GM19099 (cell line): Measurements from ENCODE around the gene NIPSNAP3A.

ENCODE experiments used
- POLR2A ChIP-seq: IDR thresholded peaks from 3 replicates; pipeline ENCODE4 v1.6.1; 2011; ENCODE audit warnings: low read depth; ENCODE audit not compliant: insufficient read length; ENCODE audit errors: extremely low read depth

Gene NIPSNAP3A

DNA sequence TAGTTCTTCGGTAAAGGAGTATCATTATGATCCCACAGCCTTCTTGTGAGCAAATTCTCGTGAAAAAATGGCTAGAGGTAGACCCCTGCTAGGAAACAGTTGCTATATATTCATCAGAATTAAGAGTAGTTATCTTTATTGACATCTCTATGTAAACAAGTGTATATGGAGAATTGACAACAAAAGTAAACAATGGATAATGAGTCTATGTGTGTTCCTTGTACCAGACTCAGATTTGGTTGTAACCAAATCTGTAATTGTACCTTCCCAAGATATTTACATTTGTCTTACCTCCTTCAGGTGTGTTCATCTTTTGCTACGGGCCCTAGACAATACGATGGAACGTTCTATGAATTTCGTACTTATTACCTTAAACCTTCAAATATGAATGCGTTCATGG lies 18.5 kb downstream of the NIPSNAP3A start:
- TF ChIP-seq POLR2A, result no peak

DNA sequence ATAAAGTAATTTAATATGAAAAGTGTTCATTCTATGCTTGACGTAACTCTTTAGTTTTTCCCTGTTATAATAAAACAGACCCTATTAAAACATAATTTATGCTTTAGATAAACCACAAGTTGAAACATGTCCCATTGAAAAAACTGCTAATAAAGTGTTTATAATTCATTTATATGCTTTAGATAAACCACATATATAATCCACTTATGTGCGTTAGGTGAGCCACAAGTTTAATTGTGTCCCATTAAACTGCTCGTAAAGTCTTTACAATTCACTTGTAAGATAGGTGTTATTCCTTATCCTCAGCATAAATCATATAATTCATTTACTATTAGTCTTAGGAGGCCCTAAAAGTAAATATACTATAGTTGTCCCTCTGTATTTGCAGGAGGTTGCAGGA lies 20.0 kb downstream of the NIPSNAP3A start:
- no peak for TF ChIP-seq POLR2A

DNA sequence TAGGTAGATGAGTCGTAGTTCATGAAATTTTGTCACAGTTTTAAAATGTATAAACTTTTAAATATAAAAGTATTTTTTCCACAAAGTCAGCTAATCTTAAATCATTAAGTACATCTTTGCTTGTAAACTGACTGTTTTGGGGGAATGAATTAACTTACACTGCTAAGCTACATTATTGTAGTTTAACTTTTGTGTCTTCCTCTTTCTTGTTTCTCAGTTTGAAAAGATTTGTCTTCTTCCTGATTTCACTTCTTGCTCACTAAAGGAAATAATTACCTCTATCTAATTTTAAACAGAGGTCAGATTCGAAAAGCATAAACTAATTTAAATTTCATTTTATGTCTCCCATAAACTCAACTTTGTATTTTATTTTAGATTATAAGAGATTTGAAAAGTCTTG lies 22.2 kb downstream of the NIPSNAP3A start:
- no peak for TF ChIP-seq POLR2A

DNA sequence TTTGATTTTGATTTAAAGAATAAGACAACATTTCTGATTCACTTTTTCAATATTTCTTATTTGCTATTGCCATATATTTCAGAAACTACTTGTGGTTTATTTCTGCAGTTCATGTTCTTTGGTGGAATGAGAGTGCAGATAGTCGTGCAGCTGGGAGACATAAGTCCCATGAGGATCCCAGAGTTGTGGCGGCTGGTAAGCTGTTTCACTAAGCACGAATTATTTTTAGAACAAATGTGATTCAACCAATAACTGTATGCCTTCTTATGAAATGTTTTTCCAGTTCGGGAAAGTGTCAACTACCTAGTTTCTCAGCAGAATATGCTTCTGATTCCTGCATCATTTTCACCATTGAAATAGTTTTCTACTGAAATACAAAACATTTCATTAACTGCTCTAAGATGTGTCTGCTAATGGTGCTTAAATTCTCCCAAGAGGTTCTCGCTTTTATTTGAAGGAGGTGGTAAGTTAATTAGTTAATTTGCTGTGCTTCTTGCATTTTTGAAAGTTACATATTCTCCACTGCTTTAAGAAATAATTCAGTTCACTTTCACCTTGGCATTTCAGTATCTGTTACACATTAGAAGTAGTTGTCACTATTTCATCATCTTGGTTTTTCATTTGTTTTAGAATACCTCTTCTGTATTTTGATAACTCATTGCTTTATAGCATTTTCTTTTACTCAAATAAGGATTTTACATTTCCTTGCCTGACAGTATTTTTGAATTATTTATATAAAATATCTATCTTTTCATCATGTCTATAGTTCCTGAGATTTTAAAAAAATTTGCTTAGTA lies 25.4 kb downstream of the NIPSNAP3A start:
- no peak for TF ChIP-seq POLR2A

DNA sequence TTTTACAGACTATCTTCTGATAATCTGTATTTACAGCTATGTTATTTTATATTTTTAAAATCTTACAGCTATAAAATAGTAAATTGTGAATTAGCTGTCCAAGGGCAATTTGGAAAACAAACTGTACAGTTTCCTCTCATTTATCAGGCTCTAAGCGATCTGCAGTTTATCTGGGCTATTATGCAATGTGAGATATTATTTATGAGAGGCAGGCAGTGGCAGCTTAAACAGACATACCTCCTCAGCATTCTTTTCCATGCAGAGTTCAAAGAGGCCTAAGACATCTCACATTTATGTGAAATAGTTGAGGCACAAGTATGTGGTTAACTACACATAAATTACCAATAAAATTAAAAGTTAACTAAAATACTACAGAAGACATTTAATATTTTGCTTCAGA lies 26.6 kb downstream of the NIPSNAP3A start:
- TF ChIP-seq POLR2A, result no peak

DNA sequence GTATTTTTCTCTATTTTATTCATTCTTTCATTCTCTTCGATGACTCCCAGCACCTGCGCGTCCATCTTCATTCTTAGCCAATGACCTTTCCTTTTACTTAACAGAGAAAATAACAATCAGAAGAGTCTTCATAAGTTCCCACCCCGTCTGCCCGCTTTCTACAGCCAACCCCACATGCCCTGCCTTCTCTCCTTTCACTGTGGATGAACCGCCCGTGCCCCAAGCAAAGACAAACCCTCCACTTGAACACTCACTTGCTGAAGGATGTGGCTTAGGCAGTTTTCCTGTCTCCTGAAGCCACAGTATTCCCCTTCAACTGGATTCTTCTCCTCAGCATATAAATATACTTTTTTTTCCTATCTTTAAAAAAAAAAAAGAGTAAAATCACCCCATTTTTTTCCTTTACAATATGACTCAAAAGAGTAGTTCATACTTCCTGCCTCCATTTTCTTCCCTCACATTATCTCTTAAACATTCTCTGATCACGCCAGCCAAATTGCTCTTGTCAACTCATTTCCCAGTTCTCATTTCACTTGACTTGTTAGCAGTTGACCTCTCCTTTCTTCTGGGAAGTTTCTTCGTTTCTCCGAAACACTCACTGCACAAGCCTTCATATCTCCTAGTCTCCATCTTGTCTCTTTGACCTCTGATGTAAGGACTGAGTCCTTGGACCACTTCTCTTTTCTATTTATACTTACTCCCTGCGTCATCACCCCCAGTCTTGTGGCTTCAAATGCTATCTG lies 27.5 kb downstream of the NIPSNAP3A start:
- TF ChIP-seq POLR2A, result peak; percentile 46

DNA sequence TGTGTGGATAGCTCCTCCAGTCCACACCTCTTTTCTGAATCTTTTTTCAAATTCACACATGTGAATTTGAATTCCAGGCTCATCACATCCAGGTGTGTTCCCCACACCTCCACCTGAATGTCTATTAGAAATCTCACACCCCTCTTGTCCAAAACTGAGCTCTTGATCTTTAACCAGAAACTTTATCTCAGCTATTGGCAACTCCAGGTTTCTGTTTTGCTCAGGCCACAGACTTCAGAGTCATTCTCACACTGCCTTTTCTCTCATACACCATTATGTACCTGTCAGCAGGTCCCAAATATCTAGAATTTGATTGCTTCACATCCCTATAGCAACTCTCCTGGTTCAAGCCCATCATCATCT lies 28.1 kb downstream of the NIPSNAP3A start:
- TF ChIP-seq POLR2A, result no peak

DNA sequence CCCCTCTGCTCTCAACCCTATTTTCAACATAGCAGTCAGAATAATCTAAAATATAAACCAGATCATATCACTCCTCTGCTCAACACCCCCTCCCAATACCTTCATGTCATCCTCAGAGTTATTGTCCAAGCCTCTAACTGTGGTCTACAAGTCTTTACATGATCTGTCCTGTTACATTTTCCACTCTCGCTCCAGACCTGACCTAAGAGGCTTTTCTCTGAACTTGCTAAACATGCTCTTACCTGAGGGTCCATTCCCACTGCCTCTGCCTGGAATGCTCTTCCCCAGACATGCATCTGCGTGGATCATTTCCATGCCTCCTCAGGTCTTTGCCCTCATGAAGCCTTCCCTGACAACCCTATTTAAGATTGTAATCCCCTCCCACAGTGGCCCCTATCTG lies 28.5 kb downstream of the NIPSNAP3A start:
- no peak for TF ChIP-seq POLR2A

DNA sequence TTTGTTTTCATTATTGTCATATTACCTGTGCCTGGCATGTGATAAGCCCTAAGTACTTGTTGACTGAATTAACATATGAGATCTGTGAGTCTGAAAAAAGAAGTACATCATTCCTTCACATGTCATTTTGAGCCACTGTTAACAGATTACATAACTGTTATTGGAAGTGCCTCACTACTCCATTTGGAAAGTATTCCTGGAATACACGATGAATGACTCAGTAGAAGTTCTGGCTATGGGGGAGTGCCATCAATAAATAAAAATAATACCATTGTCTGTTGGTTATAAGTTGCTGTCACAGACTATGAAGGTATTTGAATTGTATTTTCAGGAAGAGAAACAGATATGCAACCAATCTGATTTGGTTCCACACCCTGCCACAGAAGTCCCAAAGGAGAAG lies 29.3 kb downstream of the NIPSNAP3A start:
- TF ChIP-seq POLR2A, result no peak

DNA sequence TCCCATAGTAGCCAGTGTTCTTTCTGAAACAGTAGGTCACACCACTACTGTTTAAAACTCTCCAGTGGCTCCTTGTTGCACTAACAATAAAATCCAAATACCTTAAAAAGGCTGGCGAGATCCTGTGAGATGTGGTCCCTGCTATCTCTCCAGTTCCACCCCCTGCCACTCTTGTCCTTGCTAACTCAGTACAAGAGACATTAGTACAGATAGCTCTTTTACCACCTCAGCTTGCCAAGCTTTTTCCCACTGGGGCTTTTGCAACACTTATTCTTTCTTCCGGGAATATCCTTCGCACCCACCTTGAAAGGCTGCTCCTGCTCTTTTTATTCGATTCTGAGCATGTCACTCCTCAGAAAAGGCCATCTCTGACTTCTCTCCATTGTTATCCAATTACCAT lies 31.3 kb downstream of the NIPSNAP3A start:
- no peak for TF ChIP-seq POLR2A

DNA sequence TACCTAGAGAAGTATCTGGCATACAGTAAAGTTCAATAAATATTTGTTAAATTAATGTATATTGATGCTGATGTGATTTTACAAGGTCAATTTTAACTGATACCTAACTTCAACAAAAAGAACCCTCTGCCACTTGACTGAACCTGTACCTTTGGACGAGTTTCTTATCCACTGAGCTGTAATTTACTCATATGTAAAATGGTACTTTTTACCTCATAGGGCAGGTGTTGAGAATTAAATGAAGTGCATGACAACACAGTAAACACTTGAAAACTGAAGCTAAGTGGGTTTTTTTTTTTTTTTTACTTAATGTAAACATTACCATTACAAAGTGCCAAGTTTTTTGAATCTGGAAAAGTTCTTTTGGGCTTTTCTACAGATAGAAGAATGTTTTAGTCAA lies 31.9 kb downstream of the NIPSNAP3A start:
- no peak for TF ChIP-seq POLR2A

DNA sequence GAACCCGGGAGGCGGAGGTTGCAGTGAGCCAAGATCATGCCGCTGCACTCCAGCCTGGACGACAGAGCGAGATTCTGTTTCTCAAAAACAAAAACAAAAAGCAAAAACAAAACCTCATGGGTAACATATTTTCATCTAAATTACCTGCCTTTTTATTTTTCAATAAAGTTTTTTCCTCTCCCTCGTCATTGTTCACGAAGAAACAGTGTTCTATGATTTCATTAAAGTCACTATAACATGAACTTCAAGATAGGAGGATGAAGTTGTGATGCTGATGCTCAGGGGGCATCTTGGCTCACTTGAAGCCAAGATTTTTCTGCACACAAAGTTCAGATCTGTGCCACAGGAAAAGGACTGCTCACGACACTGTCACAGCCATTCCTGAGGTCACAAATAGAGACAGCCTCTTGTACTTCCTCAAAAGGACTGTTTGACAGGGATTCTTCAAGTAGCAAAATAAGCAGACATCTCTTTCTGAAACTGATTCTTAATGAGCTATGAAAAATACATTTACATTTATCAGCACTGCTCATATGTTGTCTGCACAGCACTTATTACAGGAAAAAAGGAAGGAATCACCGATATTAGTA lies 32.6 kb downstream of the NIPSNAP3A start:
- TF ChIP-seq POLR2A, result no peak

DNA sequence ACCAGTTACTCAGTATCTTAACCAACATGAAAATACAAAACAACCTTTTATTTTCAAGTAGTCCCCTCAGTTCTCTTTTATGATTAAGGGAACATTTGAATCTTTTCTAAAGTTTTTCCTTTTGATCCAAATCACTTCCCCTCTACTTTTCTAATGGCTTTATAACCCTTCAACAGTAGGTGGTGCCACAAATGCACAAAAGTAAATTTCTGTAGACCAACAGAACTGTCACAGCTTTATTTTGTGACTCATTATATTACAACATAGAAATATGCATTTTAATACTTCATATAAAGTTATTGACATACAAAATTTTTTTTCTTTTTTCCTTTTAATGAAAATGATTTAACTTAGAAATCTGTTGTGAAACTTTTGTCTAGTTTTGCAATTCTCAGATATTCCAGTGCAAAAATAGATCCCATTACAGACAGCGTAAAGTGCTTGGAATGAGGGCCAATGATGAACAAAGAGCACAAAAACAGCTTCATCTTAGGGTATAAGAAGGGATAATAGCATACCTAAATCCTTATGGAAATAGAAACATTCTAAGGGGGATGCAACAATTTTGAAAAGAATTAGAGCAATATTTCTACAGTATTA lies 33.4 kb downstream of the NIPSNAP3A start:
- TF ChIP-seq POLR2A, result no peak

DNA sequence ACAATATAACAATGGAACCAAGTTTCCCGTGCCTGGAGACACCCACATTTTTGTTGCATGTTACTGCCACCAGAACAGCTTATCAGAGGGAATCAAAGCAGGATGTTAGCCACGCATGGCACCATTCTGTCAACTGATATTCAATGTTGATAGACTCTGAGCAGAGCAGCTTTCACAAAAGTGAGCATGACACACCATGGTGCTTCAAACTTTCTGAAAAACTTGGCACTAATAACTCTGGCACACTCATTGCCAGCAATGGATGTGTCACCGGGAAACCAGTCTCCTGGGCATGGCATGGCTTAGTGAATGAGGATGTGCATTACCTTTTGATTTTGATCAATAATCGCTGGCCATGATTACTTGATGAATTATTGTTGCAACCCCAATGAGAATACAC lies 36.1 kb downstream of the NIPSNAP3A start:
- no peak for TF ChIP-seq POLR2A

DNA sequence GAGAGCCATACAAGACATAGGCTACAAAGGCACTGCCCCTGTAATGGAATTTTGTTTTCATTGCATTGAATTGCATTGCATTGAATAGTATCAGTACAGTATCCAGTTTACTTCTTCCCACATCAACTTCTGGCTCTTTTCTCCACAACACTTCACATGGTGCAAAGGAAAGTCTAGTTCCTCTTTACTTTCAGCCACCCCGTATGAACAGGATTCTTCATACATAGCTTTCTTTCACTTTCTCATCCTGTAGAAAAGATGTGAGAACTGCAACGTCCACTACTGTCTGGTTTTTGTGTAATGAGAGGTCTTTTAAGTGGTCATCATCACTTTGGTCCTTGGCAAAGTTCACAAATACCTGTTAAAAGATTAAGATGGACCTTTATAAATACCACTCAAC lies 36.6 kb downstream of the NIPSNAP3A start:
- no peak for TF ChIP-seq POLR2A

DNA sequence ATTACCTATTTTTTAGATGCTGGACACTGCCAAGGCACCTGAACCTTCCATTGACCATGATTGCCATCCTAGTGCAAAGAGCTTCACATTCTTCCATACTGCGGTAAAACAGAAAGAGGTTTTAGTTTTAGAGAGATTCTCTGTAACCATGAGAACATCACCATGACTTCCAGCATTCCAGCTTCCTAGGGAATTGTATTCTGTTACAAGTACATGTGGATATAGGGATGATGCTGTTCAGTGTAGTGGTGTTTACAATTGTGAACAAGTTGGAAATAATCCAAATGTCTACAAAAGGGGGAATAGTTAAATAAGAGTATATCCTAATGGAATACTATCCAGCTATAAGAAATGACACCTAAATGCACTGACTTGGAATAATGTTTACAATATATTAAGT lies 38.8 kb downstream of the NIPSNAP3A start:
- TF ChIP-seq POLR2A, result no peak

DNA sequence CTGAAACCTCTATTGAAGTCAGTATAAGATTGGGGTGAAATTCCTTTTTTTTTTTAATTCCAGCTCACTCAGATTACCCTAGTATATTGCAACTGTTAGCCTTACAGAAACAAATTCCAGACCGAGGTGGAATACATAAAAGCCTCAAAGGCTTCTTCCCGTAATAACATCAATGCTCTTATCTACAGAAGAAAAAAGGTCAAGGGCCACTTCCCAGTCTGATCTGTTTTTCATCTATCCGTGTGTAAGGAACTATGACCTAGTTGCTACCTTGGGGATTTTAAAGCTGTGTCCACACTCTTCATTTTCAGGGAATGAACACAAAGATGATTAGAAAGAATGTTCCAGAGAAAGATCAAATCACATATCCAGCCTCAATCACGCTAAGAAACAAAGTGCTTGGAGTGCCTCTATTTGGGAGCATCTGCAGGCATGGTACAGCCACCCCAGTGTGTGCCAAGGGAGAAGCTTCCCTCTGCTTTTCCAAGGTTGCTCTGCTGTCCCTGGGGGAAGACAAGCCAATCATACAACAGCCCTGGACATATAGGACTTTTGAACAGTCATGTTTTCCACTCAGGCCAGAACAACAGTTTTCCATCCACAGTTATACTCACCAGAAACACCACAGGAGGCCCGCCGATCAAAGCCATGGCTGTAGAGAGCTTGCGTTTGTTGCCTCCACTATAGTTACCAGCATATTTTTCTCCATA lies 40.0 kb downstream of the NIPSNAP3A start:
- no peak for TF ChIP-seq POLR2A
